ENCODE measurements around the gene PIBF1. TPM values are rescaled to one million over a fixed set of nuclear protein-coding genes. Genes with fewer than 3 reads are reported as not detected.

Gene PIBF1
- total RNA-seq, 3 donors from 2014 or later, result 22.2 to 39.7 (median 26.5) TPM

- Histone ChIP-seq H3K27ac (no peak overlapping the region), H3K9me3 (no peaks in the 10 kb centered on the region), H3K36me3 (no peaks in the 10 kb centered on the region), H3K4me1 (no peaks in the 10 kb centered on the region), H3K27me3 (no peaks in the 10 kb centered on the region), H3K4me3 (no peak overlapping the region)
- DNase-seq (ENCODE audit: low spot score in 2 of 2), result no peak
- intact Hi-C loops (cut with DNase I; ENCODE audit: low total_unique reads), result no loop called here
- no peak for TF ChIP-seq POLR2A (IDR thresholded peaks at IDR 0.05)
- TF ChIP-seq POLR2AphosphoS5 (IDR thresholded peaks at IDR 0.05), result no peak
- no peak for TF ChIP-seq CTCF (IDR thresholded peaks at IDR 0.05)
Measured at GRCh38 chr13:72754111-72754510, 27.8 kb upstream of the PIBF1 start.

GRCh38 chr13:72757792-72758535 is 24.0 kb upstream of the PIBF1 start:
- no peaks in the 10 kb centered on the region for H3K27me3 ChIP-seq
- TF ChIP-seq POLR2AphosphoS5 (IDR thresholded peaks at IDR 0.05) (no peak), CTCF (IDR thresholded peaks at IDR 0.05) (no peak), POLR2A (IDR thresholded peaks at IDR 0.05) (no peak)
- intact Hi-C loops (cut with DNase I; ENCODE audit: low total_unique reads), result no loop called here
- no peaks in the 10 kb centered on the region for H3K4me1 ChIP-seq
- no peak overlapping the region for H3K4me3 ChIP-seq
- no peak for DNase-seq (ENCODE audit: low spot score in 2 of 2)
- H3K27ac ChIP-seq, result no peak overlapping the region
- H3K9me3 ChIP-seq, result no peaks in the 10 kb centered on the region
- no peaks in the 10 kb centered on the region for H3K36me3 ChIP-seq

GRCh38 chr13:72760189-72760588 is 21.7 kb upstream of the PIBF1 start:
- H3K27me3 ChIP-seq, result no peaks in the 10 kb centered on the region
- peaks cover 4% of the 10 kb centered on the region for H3K36me3 ChIP-seq
- no peak for TF ChIP-seq POLR2AphosphoS5 (IDR thresholded peaks at IDR 0.05)
- no peak for TF ChIP-seq POLR2A (IDR thresholded peaks at IDR 0.05)
- TF ChIP-seq CTCF (IDR thresholded peaks at IDR 0.05), result no peak
- H3K27ac ChIP-seq, result no peak overlapping the region
- H3K4me1 ChIP-seq, result no peaks in the 10 kb centered on the region
- H3K9me3 ChIP-seq, result no peaks in the 10 kb centered on the region
- intact Hi-C loops (cut with DNase I; ENCODE audit: low total_unique reads), result no loop called here
- no peak for DNase-seq (ENCODE audit: low spot score in 2 of 2)
- no peak overlapping the region for H3K4me3 ChIP-seq

- intact Hi-C loops (cut with DNase I; ENCODE audit: low total_unique reads), result no loop called here
- no peaks in the 10 kb centered on the region for H3K9me3 ChIP-seq
- TF ChIP-seq POLR2A (IDR thresholded peaks at IDR 0.05) (no peak), POLR2AphosphoS5 (IDR thresholded peaks at IDR 0.05) (no peak), CTCF (IDR thresholded peaks at IDR 0.05) (no peak)
- no peaks in the 10 kb centered on the region for H3K4me1 ChIP-seq
- H3K36me3 ChIP-seq, result peaks cover 10% of the 10 kb centered on the region
- no peak overlapping the region for H3K4me3 ChIP-seq
- no peaks in the 10 kb centered on the region for H3K27me3 ChIP-seq
- DNase-seq (ENCODE audit: low spot score in 2 of 2), result no peak
- no peak overlapping the region for H3K27ac ChIP-seq
Measured at GRCh38 chr13:72763411-72763810, 18.5 kb upstream of the PIBF1 start.

GRCh38 chr13:72774019-72774418 is 7.9 kb upstream of the PIBF1 start:
- Histone ChIP-seq H3K27ac (no peak overlapping the region), H3K9me3 (no peaks in the 10 kb centered on the region), H3K4me3 (no peak overlapping the region), H3K4me1 (no peaks in the 10 kb centered on the region), H3K36me3 (peaks cover 29% of the 10 kb centered on the region), H3K27me3 (no peaks in the 10 kb centered on the region)
- no peak for DNase-seq (ENCODE audit: low spot score in 2 of 2)
- intact Hi-C loops (cut with DNase I; ENCODE audit: low total_unique reads), result no loop called here
- TF ChIP-seq CTCF (IDR thresholded peaks at IDR 0.05) (no peak), POLR2A (IDR thresholded peaks at IDR 0.05) (no peak), POLR2AphosphoS5 (IDR thresholded peaks at IDR 0.05) (no peak)
